Gastrocnemius medialis (tissue), 4 donors: ENCODE measurements around the gene WNT7A.

ENCODE experiments used
- CTCF ChIP-seq, 5 experiments: fragments of 450-650 bp in 3 of 5; fragments of 200-600 bp in 2 of 5; sonication (generic) in 2 of 5; IDR thresholded peaks in 4 of 5; conservative IDR thresholded peaks in 1 of 5; 1 replicate in 4 of 5; 2 replicates in 1 of 5; pipeline ENCODE4 v1.5.1; 2016 to 2019; ENCODE audit warnings: antibody characterized with exemption in 5 of 5, mild to moderate bottlenecking in 3 of 5, moderate library complexity in 3 of 5
- POLR2A ChIP-seq, 2 donors: fragments of 450-650 bp; IDR thresholded peaks; one replicate each; pipeline ENCODE4 v1.6.1; 2017; ENCODE audit warnings: antibody characterized with exemption in 2 of 2, mild to moderate bottlenecking in 2 of 2, moderate library complexity in 2 of 2

GRCh38 chr3:13867732-13868131 lies 12.1 kb downstream of the WNT7A start:
- TF ChIP-seq CTCF (IDR thresholded peaks at IDR 0.05 in 4 of 5, conservative IDR thresholded peaks at IDR 0.05 in 1 of 5) (no peak), POLR2A (IDR thresholded peaks at IDR 0.05) (no peak)
